Fibroblast of lung (primary cell): ENCODE measurements around the gene CAMTA1.

Experiments
- EZH2 ChIP-seq: IDR thresholded peaks from 2 replicates; pipeline ENCODE4 v1.5.1; 2012; ENCODE audit warnings: low read length, control low read depth, mild to moderate bottlenecking; ENCODE audit errors: missing control alignments
- TF ChIP-seq, protein P1 (sequence below), 2 donors: IDR thresholded peaks in 1 of 2; conservative IDR thresholded peaks in 1 of 2; 1 replicate in 1 of 2; 2 replicates in 1 of 2; pipeline ENCODE4 v1.5.1; 2011 to 2012; ENCODE audit warnings: low read length in 2 of 2, control low read depth in 1 of 2, inconsistent platforms in 1 of 2, low read depth in 1 of 2, mild to moderate bottlenecking in 1 of 2

DNA sequence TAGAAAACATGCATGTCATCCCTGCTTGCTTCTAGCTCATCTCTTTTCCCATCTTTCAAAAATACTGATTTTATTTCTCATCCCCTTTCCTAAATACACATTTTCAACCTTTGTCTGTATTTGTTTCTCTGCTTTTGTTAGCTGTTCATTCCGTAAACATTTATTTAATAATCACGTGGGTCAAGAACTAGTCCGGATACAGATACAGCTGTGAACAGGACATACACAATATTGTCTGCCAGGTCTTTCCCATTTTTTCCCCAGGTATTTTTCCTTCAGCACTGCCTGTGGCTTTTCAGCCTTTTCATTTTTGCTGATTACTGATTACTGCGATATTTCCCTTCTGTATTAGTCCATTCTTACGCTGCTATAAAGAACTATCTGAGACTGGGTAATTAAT, 1004.6 kb downstream of the CAMTA1 start:
- TF ChIP-seq, protein P1, sequence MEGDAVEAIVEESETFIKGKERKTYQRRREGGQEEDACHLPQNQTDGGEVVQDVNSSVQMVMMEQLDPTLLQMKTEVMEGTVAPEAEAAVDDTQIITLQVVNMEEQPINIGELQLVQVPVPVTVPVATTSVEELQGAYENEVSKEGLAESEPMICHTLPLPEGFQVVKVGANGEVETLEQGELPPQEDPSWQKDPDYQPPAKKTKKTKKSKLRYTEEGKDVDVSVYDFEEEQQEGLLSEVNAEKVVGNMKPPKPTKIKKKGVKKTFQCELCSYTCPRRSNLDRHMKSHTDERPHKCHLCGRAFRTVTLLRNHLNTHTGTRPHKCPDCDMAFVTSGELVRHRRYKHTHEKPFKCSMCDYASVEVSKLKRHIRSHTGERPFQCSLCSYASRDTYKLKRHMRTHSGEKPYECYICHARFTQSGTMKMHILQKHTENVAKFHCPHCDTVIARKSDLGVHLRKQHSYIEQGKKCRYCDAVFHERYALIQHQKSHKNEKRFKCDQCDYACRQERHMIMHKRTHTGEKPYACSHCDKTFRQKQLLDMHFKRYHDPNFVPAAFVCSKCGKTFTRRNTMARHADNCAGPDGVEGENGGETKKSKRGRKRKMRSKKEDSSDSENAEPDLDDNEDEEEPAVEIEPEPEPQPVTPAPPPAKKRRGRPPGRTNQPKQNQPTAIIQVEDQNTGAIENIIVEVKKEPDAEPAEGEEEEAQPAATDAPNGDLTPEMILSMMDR (conservative IDR thresholded peaks at IDR 0.05 in 1 of 2, IDR thresholded peaks at IDR 0.05 in 1 of 2; ENCODE audit: low read depth in 1 of 2, low read length in 2 of 2): no peak
- no peak for TF ChIP-seq EZH2
